CD4-positive, alpha-beta T cell treated with Interleukin-15 for 4 hours (primary cell): ENCODE data around the gene TP63.

Experiments
- DNase-seq: peaks from one replicate; pipeline ENCODE4 v3.0.0-alpha.2; 2020; ENCODE audit warnings: low spot score

TP63 gene

GRCh38 chr3:189936201-189936945 is 305.2 kb downstream of the TP63 start:
- DNase-seq: no peak

- DNase-seq: no peak
Measured at GRCh38 chr3:189937302-189938127, 306.3 kb downstream of the TP63 start.

- DNase-seq: no peak
Measured at GRCh38 chr3:189941125-189941524, 309.9 kb downstream of the TP63 start.

GRCh38 chr3:189941679-189942078 is 310.5 kb downstream of the TP63 start:
- DNase-seq: no peak

GRCh38 chr3:189942948-189943347 is 311.8 kb downstream of the TP63 start:
- no peak for DNase-seq

GRCh38 chr3:189944285-189945145 is 313.3 kb downstream of the TP63 start:
- DNase-seq: no peak

- no peak for DNase-seq
Measured at GRCh38 chr3:189945935-189946709, 314.9 kb downstream of the TP63 start.
